Mesenchymal stem cell (in vitro differentiated cells and primary cell): Measurements from ENCODE around the gene PYGO2.

ENCODE experiments used
- DNase-seq: peaks from one replicate; pipeline ENCODE4 v3.0.0-alpha.2; 2013
- H2AFZ ChIP-seq: one replicate; pipeline ENCODE4 v1.6.1; 2013; ENCODE audit warnings: low read depth, mild to moderate bottlenecking, control low read depth, inconsistent platforms, low read length, moderate library complexity
- H2AK5ac ChIP-seq: 2 replicates; pipeline ENCODE4 v1.6.1; 2013; ENCODE audit warnings: low read length, moderate library complexity, mild to moderate bottlenecking, inconsistent platforms; ENCODE audit not compliant: severe bottlenecking
- H2BK120ac ChIP-seq: one replicate; pipeline ENCODE4 v1.6.1; 2013; ENCODE audit warnings: low read depth, mild to moderate bottlenecking, inconsistent platforms, low read length, moderate library complexity
- H2BK12ac ChIP-seq, 2 experiments: one replicate each; pipeline ENCODE4 v1.6.1; 2013; ENCODE audit warnings: inconsistent platforms in 2 of 2, low read length in 2 of 2, mild to moderate bottlenecking in 2 of 2, moderate library complexity in 2 of 2, control low read depth in 1 of 2
- H2BK15ac ChIP-seq: one replicate; pipeline ENCODE4 v1.6.1; 2013; ENCODE audit warnings: mild to moderate bottlenecking, low read depth, inconsistent platforms; ENCODE audit not compliant: poor library complexity, severe bottlenecking
- H2BK5ac ChIP-seq: 2 replicates; pipeline ENCODE4 v1.6.1; 2013; ENCODE audit warnings: low read depth, mild to moderate bottlenecking, low read length, control low read depth, inconsistent platforms; ENCODE audit not compliant: poor library complexity, severe bottlenecking
- H3K14ac ChIP-seq, 2 experiments: one replicate each; pipeline ENCODE4 v1.6.1; 2013; ENCODE audit warnings: inconsistent platforms in 2 of 2, low read length in 2 of 2, control low read depth in 1 of 2, mild to moderate bottlenecking in 1 of 2, moderate library complexity in 1 of 2
- H3K18ac ChIP-seq, 2 experiments: one replicate each; pipeline ENCODE4 v1.6.1; 2013; ENCODE audit warnings: inconsistent platforms in 2 of 2, low read length in 2 of 2, control low read depth in 1 of 2, low read depth in 1 of 2, mild to moderate bottlenecking in 1 of 2
- H3K23ac ChIP-seq, 2 experiments: one replicate each; pipeline ENCODE4 v1.6.1; 2013; ENCODE audit warnings: inconsistent platforms in 2 of 2, low read length in 2 of 2, mild to moderate bottlenecking in 2 of 2, moderate library complexity in 2 of 2, control low read depth in 1 of 2
- H3K27ac ChIP-seq: 2 replicates; pipeline ENCODE4 v1.5.1; 2013; ENCODE audit warnings: mild to moderate bottlenecking, moderate library complexity, low read length, control low read depth, inconsistent platforms; ENCODE audit not compliant: poor library complexity, severe bottlenecking
- H3K27me3 ChIP-seq, 2 experiments: 2 replicates each; pipeline versions ENCODE4 v1.6.1 to v1.7.0; 2013; ENCODE audit warnings: low read length in 2 of 2, mild to moderate bottlenecking in 2 of 2, moderate library complexity in 2 of 2, control low read depth in 1 of 2, inconsistent platforms in 1 of 2; ENCODE audit not compliant: control insufficient read depth in 1 of 2, insufficient read depth in 1 of 2
- H3K36me3 ChIP-seq, 2 experiments: 2 replicates each; pipeline versions ENCODE4 v1.6.1 to v1.7.0; 2013; ENCODE audit warnings: low read length in 2 of 2, control low read depth in 1 of 2, inconsistent platforms in 1 of 2, low read depth in 1 of 2, mild to moderate bottlenecking in 1 of 2; ENCODE audit not compliant: insufficient read depth in 2 of 2, control insufficient read depth in 1 of 2
- H3K4ac ChIP-seq, 2 experiments: one replicate each; pipeline ENCODE4 v1.6.1; 2013; ENCODE audit warnings: inconsistent platforms in 2 of 2, low read length in 2 of 2, mild to moderate bottlenecking in 2 of 2, moderate library complexity in 2 of 2, control low read depth in 1 of 2, low read depth in 1 of 2
- H3K4me1 ChIP-seq: 2 replicates; pipeline ENCODE4 v1.6.1; 2013; ENCODE audit warnings: low read depth, low read length, control low read depth; ENCODE audit not compliant: control insufficient read depth, insufficient read depth
- H3K4me2 ChIP-seq: 2 replicates; pipeline ENCODE4 v1.6.1; 2013; ENCODE audit warnings: low read length, mild to moderate bottlenecking, inconsistent platforms; ENCODE audit not compliant: poor library complexity, severe bottlenecking
- H3K4me3 ChIP-seq, 2 experiments: 2 replicates each; pipeline versions ENCODE4 v1.5.1 to v1.7.0; 2013; ENCODE audit warnings: low read length in 2 of 2, mild to moderate bottlenecking in 2 of 2, control low read depth in 1 of 2, low read depth in 1 of 2; ENCODE audit not compliant: insufficient read depth in 1 of 2
- H3K79me1 ChIP-seq: replicated peaks from 2 replicates; pipeline ENCODE4 v1.6.1; 2013; ENCODE audit warnings: mild to moderate bottlenecking, control low read depth, low read length, inconsistent platforms; ENCODE audit not compliant: poor library complexity, severe bottlenecking
- H3K9ac ChIP-seq: 2 replicates; pipeline ENCODE4 v1.7.0; 2013; ENCODE audit warnings: mild to moderate bottlenecking, low read length, moderate library complexity
- H3K9me3 ChIP-seq: 2 replicates; pipeline ENCODE4 v1.7.0; 2013; ENCODE audit warnings: mild to moderate bottlenecking, low read length; ENCODE audit not compliant: control insufficient read depth
- H4K8ac ChIP-seq: one replicate; pipeline ENCODE4 v1.6.1; 2013; ENCODE audit warnings: inconsistent platforms, mild to moderate bottlenecking, low read length, moderate library complexity
- H4K91ac ChIP-seq: one replicate; pipeline ENCODE4 v1.6.1; 2013; ENCODE audit warnings: mild to moderate bottlenecking, low read length, inconsistent platforms
- WGBS: methylation state at CpG from one replicate; pipeline ENCODE4 v1.1.7; 2013; ENCODE audit warnings: mixed read lengths; 5-methylcytosine and 5-hydroxymethylcytosine counted together

The PYGO2 gene

GRCh38 chr1:154964359-154964758, 2.8 kb upstream of the PYGO2 start:
- Histone ChIP-seq H3K27me3 (no peaks in the 10 kb centered on the region), H2BK15ac (no peak overlapping the region), H3K9ac (no peak overlapping the region), H4K91ac (no peak overlapping the region), H3K14ac (no peak overlapping the region), H2AK5ac (no peak overlapping the region), H4K8ac (no peak overlapping the region), H3K9me3 (no peaks in the 10 kb centered on the region), H3K4me1 (peaks cover 42% of the 10 kb centered on the region), H2BK12ac (no peak overlapping the region), H3K27ac (no peak overlapping the region), H3K4me3 (no peak overlapping the region), H3K79me1 (peaks cover 5% of the 10 kb centered on the region), H3K23ac (no peak overlapping the region), H2BK120ac (no peak overlapping the region), H2BK5ac (no peak overlapping the region), H2AFZ (no peak overlapping the region), H3K4ac (no peak overlapping the region), H3K36me3 (peaks cover 62 to 64% of the 10 kb centered on the region in 2 experiments), H3K4me2 (no peak overlapping the region), H3K18ac (no peak overlapping the region)
- 96% methylated on average over 6 of the region's 6 CpGs for WGBS
- DNase-seq, result no peak

GRCh38 chr1:154963643-154964042, 2.1 kb upstream of the PYGO2 start:
- no peak overlapping the region for H3K27ac ChIP-seq
- no peak overlapping the region for H2BK120ac ChIP-seq
- DNase-seq, result no peak
- H3K79me1 ChIP-seq, result peaks cover 10% of the 10 kb centered on the region
- no peak overlapping the region for H3K23ac ChIP-seq
- WGBS, result 88% methylated on average over 8 of the region's 8 CpGs
- H3K36me3 ChIP-seq, result peaks cover 69 to 70% of the 10 kb centered on the region in 2 experiments
- no peak overlapping the region for H2BK12ac ChIP-seq
- H3K9ac ChIP-seq, result peak overlapping the region; percentile 96
- H3K4me1 ChIP-seq, result peaks cover 37% of the 10 kb centered on the region
- no peak overlapping the region for H2BK5ac ChIP-seq
- H4K8ac ChIP-seq, result no peak overlapping the region
- no peak overlapping the region for H3K18ac ChIP-seq
- H3K4me2 ChIP-seq, result no peak overlapping the region
- H3K14ac ChIP-seq, result no peak overlapping the region
- H3K9me3 ChIP-seq, result no peaks in the 10 kb centered on the region
- no peak overlapping the region for H2BK15ac ChIP-seq
- no peak overlapping the region for H3K4me3 ChIP-seq
- peak overlapping the region in 1 of 2 experiments; percentile 7 for H3K4ac ChIP-seq
- no peak overlapping the region for H2AK5ac ChIP-seq
- no peaks in the 10 kb centered on the region for H3K27me3 ChIP-seq
- H2AFZ ChIP-seq, result no peak overlapping the region
- no peak overlapping the region for H4K91ac ChIP-seq

DNA sequence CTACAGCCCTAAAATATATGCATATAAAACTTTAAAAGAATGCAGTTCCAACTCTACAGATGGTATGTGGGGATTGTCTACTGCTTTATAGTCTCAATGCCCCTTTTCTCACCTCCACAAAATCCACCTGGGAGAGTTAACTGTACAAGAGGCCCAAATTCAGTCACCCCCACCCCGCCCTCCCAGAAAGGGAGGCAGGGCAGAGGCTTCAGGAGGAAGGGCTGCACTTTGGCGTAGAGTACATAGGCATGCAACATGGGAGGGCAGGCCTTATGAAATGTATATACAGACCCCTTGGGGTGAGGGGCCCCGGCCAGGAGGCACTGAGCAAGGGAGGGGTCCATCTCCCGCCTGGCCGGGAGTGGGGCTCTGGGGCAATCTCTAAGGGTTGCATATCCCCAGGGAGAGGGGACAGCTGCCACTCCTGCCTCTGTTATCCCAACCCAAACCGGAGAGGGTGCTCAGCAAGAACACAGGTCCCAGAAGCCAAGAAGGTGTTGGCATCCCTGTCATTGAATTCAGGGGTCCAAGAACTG, 1.3 kb upstream of the PYGO2 start:
- 88% methylated on average over 6 of the region's 6 CpGs for WGBS
- peak overlapping the region in 1 of 2 experiments; percentile 94 for H3K4me3 ChIP-seq

DNA sequence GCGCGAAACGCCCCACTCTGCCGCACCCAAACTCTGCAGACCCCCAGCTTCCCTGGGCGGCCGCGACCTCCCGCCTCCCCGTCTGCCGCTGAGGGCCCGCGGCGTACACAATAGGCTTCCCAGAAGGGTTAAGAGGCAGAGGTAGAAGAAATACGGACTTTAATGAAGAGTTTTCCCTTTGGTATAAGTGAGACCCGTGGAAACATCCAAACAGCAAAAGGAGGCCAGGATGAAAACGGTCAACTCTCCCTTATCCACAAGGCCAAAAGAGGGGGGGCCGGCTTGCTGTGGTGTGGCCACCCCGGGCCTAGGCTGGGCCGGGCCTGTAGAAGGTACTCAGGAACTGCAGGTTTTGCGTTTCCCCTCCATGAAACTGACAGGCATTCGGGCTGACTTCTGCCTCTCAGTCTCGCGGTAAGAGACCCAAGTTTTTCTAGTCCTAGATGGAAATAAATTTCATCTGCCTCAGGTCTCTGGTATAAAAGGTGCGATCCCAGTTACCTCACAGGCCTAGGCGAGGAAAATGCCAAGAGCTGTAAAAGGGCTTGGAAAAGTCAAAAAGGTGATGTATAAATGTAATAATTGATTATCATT, 671 bp upstream of the PYGO2 start:
- H3K4me1 ChIP-seq, result peaks cover 24% of the 10 kb centered on the region
- H3K4me2 ChIP-seq, result peak overlapping the region; percentile 80
- peak overlapping the region; percentile 99 for H3K4ac ChIP-seq
- H2AK5ac ChIP-seq, result peak overlapping the region; percentile 76
- no peak overlapping the region for H3K14ac ChIP-seq
- peak overlapping the region; percentile 96 to 100 for H3K18ac ChIP-seq
- H2BK5ac ChIP-seq, result peak overlapping the region; percentile 97
- peak overlapping the region; percentile 74 for H3K27ac ChIP-seq
- H3K36me3 ChIP-seq, result peaks cover 64% of the 10 kb centered on the region in 2 experiments
- peak overlapping the region; percentile 84 for H4K91ac ChIP-seq
- no peaks in the 10 kb centered on the region for H3K9me3 ChIP-seq
- peak overlapping the region in 1 of 2 experiments; percentile 49 for H3K23ac ChIP-seq
- no peak overlapping the region for H2BK120ac ChIP-seq
- WGBS, result 28% methylated on average over 12 of the region's 25 CpGs
- H3K27me3 ChIP-seq, result no peaks in the 10 kb centered on the region
- peaks cover 13% of the 10 kb centered on the region for H3K79me1 ChIP-seq
- H2BK15ac ChIP-seq, result peak overlapping the region; percentile 91
- DNase-seq, result peak; percentile 33
- H4K8ac ChIP-seq, result peak overlapping the region; percentile 97
- peak overlapping the region; percentile 96 for H3K9ac ChIP-seq
- H2AFZ ChIP-seq, result no peak overlapping the region
- peak overlapping the region in 1 of 2 experiments; percentile 33 for H2BK12ac ChIP-seq
- H3K4me3 ChIP-seq, result peak overlapping the region; percentile 85 to 94

More for the DNA sequence above, 1.3 kb upstream of the PYGO2 start:
- H3K36me3 ChIP-seq, result peaks cover 68 to 69% of the 10 kb centered on the region in 2 experiments
- H3K9me3 ChIP-seq, result no peaks in the 10 kb centered on the region
- no peak overlapping the region for H3K4me2 ChIP-seq
- H2BK120ac ChIP-seq, result no peak overlapping the region
- H2BK5ac ChIP-seq, result no peak overlapping the region
- H2BK12ac ChIP-seq, result no peak overlapping the region
- no peak overlapping the region for H3K14ac ChIP-seq
- H4K8ac ChIP-seq, result no peak overlapping the region
- H3K18ac ChIP-seq, result no peak overlapping the region
- no peak overlapping the region for H2AK5ac ChIP-seq
- no peak overlapping the region for H2AFZ ChIP-seq
- H4K91ac ChIP-seq, result no peak overlapping the region
- H3K4ac ChIP-seq, result no peak overlapping the region
- DNase-seq, result no peak
- no peak overlapping the region for H2BK15ac ChIP-seq
- no peak overlapping the region for H3K23ac ChIP-seq
- peak overlapping the region; percentile 38 for H3K27ac ChIP-seq
- H3K79me1 ChIP-seq, result peaks cover 13% of the 10 kb centered on the region
- H3K27me3 ChIP-seq, result no peaks in the 10 kb centered on the region
- H3K9ac ChIP-seq, result peak overlapping the region; percentile 96
- peaks cover 30% of the 10 kb centered on the region for H3K4me1 ChIP-seq
